Osteoblast (primary cell): ENCODE results near the gene SLC44A4. TPM values are rescaled to one million over a fixed set of nuclear protein-coding genes. Genes with fewer than 3 reads are reported as not detected.
"Not testable (repeated sequence)": the region's sequence is repeated elsewhere in the genome, so short reads cannot be mapped to it uniquely, and the experiment has no call there.

ENCODE experiments used
- DNase-seq: peaks from one replicate; pipeline ENCODE4 v3.0.0; 2011; ENCODE audit warnings: low spot score, mixed read lengths; ENCODE audit not compliant: insufficient read length; ENCODE audit errors: missing footprints
- H2AFZ ChIP-seq: 2 replicates; pipeline ENCODE4 v1.6.0; 2011; ENCODE audit warnings: mild to moderate bottlenecking, low read length
- H3K27ac ChIP-seq: 2 replicates; pipeline ENCODE4 v1.5.1; 2011; ENCODE audit warnings: mild to moderate bottlenecking, low read depth, low read length, moderate library complexity
- H3K27me3 ChIP-seq: 2 replicates; pipeline ENCODE4 v1.6.0; 2012; ENCODE audit warnings: mild to moderate bottlenecking, control low read depth, inconsistent platforms, low read length, moderate library complexity; ENCODE audit not compliant: insufficient read depth
- H3K36me3 ChIP-seq: 2 replicates; pipeline ENCODE4 v1.5.1; 2011; ENCODE audit warnings: mild to moderate bottlenecking, low read length, control low read depth, moderate library complexity; ENCODE audit not compliant: insufficient read depth
- H3K4me1 ChIP-seq: 2 replicates; pipeline ENCODE4 v1.5.1; 2011; ENCODE audit warnings: mild to moderate bottlenecking, low read length, control low read depth, moderate library complexity; ENCODE audit not compliant: insufficient read depth
- H3K4me2 ChIP-seq: 2 replicates; pipeline ENCODE4 v1.6.0; 2011; ENCODE audit warnings: mild to moderate bottlenecking, low read length; ENCODE audit not compliant: insufficient read depth
- H3K4me3 ChIP-seq: fragments of 200-600 bp; sonication (generic); 3 replicates; pipeline ENCODE4 v1.5.1; 2012; ENCODE audit warnings: mild to moderate bottlenecking, low read length, inconsistent platforms; ENCODE audit not compliant: insufficient read depth
- H3K79me2 ChIP-seq: 2 replicates; pipeline ENCODE4 v1.6.0; 2012; ENCODE audit warnings: mild to moderate bottlenecking, low read length, control low read depth, inconsistent platforms; ENCODE audit not compliant: insufficient read depth
- H3K9me3 ChIP-seq: 2 replicates; pipeline ENCODE4 v1.5.1; 2011; ENCODE audit warnings: low read depth, low read length, control low read depth
- H4K20me1 ChIP-seq: 2 replicates; pipeline ENCODE4 v1.6.0; 2012; ENCODE audit warnings: mild to moderate bottlenecking, low read length, control low read depth; ENCODE audit not compliant: insufficient read depth
- total RNA-seq: library from RNA; depleted of rRNA; stranded (reverse); fragments of >200 nt; gene quantifications from 2 replicates; pipeline ENCODE4 v1.2.3, GENCODE V29; 2012
- TF ChIP-seq, protein P1 (sequence below): IDR thresholded peaks from 2 replicates; pipeline ENCODE4 v1.5.1; 2011; ENCODE audit warnings: mild to moderate bottlenecking, low read depth, low read length, moderate library complexity; ENCODE audit errors: extremely low read depth

SLC44A4 gene
- total RNA-seq, 1 donor = not detected

- peak overlapping the region; percentile 53 for H3K4me2 ChIP-seq
- H2AFZ ChIP-seq = no peak overlapping the region
- H3K9me3 ChIP-seq = no peaks in the 10 kb centered on the region
- peaks cover 34% of the 10 kb centered on the region for H3K4me1 ChIP-seq
- H3K27me3 ChIP-seq = no peaks in the 10 kb centered on the region
- peak overlapping the region; percentile 3 for H3K4me3 ChIP-seq
- peaks cover 50% of the 10 kb centered on the region for H3K36me3 ChIP-seq
- peak; percentile 37 for DNase-seq
- H3K27ac ChIP-seq = no peak overlapping the region
- peaks cover 48% of the 10 kb centered on the region for H4K20me1 ChIP-seq
- TF ChIP-seq, protein P1, sequence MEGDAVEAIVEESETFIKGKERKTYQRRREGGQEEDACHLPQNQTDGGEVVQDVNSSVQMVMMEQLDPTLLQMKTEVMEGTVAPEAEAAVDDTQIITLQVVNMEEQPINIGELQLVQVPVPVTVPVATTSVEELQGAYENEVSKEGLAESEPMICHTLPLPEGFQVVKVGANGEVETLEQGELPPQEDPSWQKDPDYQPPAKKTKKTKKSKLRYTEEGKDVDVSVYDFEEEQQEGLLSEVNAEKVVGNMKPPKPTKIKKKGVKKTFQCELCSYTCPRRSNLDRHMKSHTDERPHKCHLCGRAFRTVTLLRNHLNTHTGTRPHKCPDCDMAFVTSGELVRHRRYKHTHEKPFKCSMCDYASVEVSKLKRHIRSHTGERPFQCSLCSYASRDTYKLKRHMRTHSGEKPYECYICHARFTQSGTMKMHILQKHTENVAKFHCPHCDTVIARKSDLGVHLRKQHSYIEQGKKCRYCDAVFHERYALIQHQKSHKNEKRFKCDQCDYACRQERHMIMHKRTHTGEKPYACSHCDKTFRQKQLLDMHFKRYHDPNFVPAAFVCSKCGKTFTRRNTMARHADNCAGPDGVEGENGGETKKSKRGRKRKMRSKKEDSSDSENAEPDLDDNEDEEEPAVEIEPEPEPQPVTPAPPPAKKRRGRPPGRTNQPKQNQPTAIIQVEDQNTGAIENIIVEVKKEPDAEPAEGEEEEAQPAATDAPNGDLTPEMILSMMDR = no peak
- H3K79me2 ChIP-seq = peaks cover 40% of the 10 kb centered on the region
Observed at GRCh38 chr6:31838968-31839367, 39.8 kb downstream of the SLC44A4 start.

DNA sequence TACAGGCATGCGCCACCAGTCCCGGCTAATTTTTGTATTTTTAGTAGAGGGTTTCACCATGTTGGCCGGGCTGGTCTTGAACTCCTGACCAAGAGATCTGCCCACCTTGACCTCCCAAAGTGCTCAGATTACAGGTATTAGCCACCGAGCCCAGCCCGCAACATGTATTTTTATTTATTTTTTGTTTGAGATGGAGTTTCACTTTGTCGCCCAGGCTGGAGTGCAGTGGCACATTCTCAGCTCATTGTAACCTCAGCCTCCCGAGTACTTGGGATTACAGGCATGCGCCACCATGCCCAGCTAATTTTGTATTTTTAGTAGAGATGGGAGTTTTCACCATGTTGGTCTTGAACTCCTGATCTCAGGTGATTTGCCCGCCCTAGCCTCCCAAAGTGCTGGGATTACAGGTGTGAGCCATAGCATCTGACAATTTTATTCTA is 40.7 kb downstream of the SLC44A4 start:
- Histone ChIP-seq H3K79me2 (peaks cover 40% of the 10 kb centered on the region), H3K4me2 (peak overlapping the region; percentile 99), H3K4me3 (peak overlapping the region; percentile 91), H3K36me3 (peaks cover 50% of the 10 kb centered on the region), H3K4me1 (peaks cover 34% of the 10 kb centered on the region), H4K20me1 (peaks cover 48% of the 10 kb centered on the region)
- not testable (repeated sequence) for H3K27ac ChIP-seq, H3K9me3 ChIP-seq, DNase-seq, H2AFZ ChIP-seq, H3K27me3 ChIP-seq

DNA sequence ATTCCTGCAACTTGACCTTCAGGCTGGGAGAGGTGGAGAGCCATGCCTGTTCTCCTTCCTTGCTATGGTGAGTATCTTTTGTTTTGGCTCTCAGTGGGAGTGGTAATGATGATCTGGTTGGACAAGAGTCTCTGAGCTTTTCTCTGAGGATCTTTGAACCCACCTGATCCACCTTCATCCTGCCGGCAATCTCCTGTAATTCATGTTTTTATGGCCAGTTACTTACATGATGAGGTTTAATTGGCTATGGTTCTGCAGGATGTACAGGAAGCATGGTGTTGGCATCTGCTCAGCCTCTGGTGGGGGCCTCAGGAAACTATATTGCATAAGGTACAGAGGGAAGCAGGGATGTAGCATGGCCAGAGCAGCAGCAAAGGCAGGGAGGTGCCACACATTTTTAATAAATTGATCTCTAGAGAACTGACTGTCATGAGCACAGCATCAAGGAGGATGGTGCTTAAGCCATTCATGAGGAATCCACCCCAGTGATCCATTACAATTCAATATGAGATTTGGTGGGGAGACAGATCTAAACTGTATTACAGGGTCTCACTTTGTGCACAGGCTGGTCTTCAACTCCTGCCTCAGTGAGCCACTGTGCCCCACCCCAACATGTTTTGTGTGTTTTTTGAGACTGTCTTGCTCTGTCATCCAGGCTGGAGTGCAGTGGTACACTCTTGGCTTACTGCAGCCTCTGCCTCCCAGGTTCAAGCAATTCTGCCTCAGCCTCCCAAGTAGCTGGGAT is 41.3 kb downstream of the SLC44A4 start:
- peak overlapping the region; percentile 91 for H3K4me3 ChIP-seq
- H3K79me2 ChIP-seq = peaks cover 40% of the 10 kb centered on the region
- peak overlapping the region; percentile 100 for H3K27ac ChIP-seq
- H3K4me1 ChIP-seq = peaks cover 34% of the 10 kb centered on the region
- no peak overlapping the region for H2AFZ ChIP-seq
- peak; percentile 58 for DNase-seq
- H4K20me1 ChIP-seq = peaks cover 48% of the 10 kb centered on the region
- H3K4me2 ChIP-seq = peak overlapping the region; percentile 99
- no peaks in the 10 kb centered on the region for H3K27me3 ChIP-seq
- H3K9me3 ChIP-seq = no peaks in the 10 kb centered on the region
- TF ChIP-seq, protein P1 = no peak
- peaks cover 50% of the 10 kb centered on the region for H3K36me3 ChIP-seq

GRCh38 chr6:31836474-31837368 is 42.1 kb downstream of the SLC44A4 start:
- Histone ChIP-seq H3K27me3 (no peaks in the 10 kb centered on the region), H3K27ac (peak overlapping the region; percentile 100), H3K36me3 (peaks cover 50% of the 10 kb centered on the region), H3K9me3 (no peaks in the 10 kb centered on the region), H2AFZ (no peak overlapping the region), H4K20me1 (peaks cover 48% of the 10 kb centered on the region), H3K79me2 (peaks cover 41% of the 10 kb centered on the region), H3K4me2 (peak overlapping the region; percentile 99), H3K4me3 (peak overlapping the region; percentile 91), H3K4me1 (peaks cover 34% of the 10 kb centered on the region)
- DNase-seq = peak; percentile 90
- TF ChIP-seq, protein P1 = peak; percentile 18
